Mammary epithelial cell (primary cell): ENCODE results near the gene ITLN1.
"Not testable (repeated sequence)": the region's sequence is repeated elsewhere in the genome, so short reads cannot be mapped to it uniquely, and the experiment has no call there.

Source experiments
- CTCF ChIP-seq, 2 donors: IDR thresholded peaks in 1 of 2; conservative IDR thresholded peaks in 1 of 2; 2 replicates each; pipeline ENCODE4 v1.5.1; 2011 to 2012; ENCODE audit warnings: inconsistent platforms in 2 of 2, low read length in 2 of 2, mild to moderate bottlenecking in 2 of 2, control low read depth in 1 of 2, low read depth in 1 of 2; ENCODE audit not compliant: insufficient read depth in 1 of 2; ENCODE audit errors: extremely low read depth in 1 of 2
- EZH2 ChIP-seq: IDR thresholded peaks from 2 replicates; pipeline ENCODE4 v1.6.1; 2012; ENCODE audit warnings: low read length, inconsistent platforms, borderline replicate concordance

- not testable (repeated sequence) for TF ChIP-seq CTCF (conservative IDR thresholded peaks at IDR 0.05 in 1 of 2, IDR thresholded peaks at IDR 0.05 in 1 of 2; ENCODE audit: extremely low read depth in 1 of 2, insufficient read depth in 1 of 2, low read depth in 1 of 2, low read length in 2 of 2); EZH2
Observed at GRCh38 chr1:160900683-160901082, 15.7 kb upstream of the ITLN1 start.
